Measurements from ENCODE around the gene FHL1. TPM values are rescaled to one million over a fixed set of nuclear protein-coding genes. Genes with fewer than 3 reads are reported as not detected.

Gene FHL1
- total RNA-seq, 1 experiment from 2014 or later: 0.73 TPM

GRCh38 chrX:136185401-136186022, 38.2 kb downstream of the FHL1 start:
- H3K9me3 Mint-ChIP-seq (ENCODE audit: low read depth, unreplicated experiment): no peaks in the 10 kb centered on the region
- no peaks in the 10 kb centered on the region for H3K27me3 Mint-ChIP-seq (ENCODE audit: unreplicated experiment)
- H3K27ac Mint-ChIP-seq (ENCODE audit: unreplicated experiment): no peak overlapping the region
- H3K4me1 Mint-ChIP-seq (ENCODE audit: low read depth, unreplicated experiment): no peaks in the 10 kb centered on the region
- H3K4me3 Mint-ChIP-seq (ENCODE audit: low read depth, unreplicated experiment): no peak overlapping the region
- H3K36me3 Mint-ChIP-seq (ENCODE audit: insufficient read depth, unreplicated experiment): no peaks in the 10 kb centered on the region
- CTCF ChIA-PET: no interaction called here
- no peak for DNase-seq
- TF ChIP-seq, protein P1, sequence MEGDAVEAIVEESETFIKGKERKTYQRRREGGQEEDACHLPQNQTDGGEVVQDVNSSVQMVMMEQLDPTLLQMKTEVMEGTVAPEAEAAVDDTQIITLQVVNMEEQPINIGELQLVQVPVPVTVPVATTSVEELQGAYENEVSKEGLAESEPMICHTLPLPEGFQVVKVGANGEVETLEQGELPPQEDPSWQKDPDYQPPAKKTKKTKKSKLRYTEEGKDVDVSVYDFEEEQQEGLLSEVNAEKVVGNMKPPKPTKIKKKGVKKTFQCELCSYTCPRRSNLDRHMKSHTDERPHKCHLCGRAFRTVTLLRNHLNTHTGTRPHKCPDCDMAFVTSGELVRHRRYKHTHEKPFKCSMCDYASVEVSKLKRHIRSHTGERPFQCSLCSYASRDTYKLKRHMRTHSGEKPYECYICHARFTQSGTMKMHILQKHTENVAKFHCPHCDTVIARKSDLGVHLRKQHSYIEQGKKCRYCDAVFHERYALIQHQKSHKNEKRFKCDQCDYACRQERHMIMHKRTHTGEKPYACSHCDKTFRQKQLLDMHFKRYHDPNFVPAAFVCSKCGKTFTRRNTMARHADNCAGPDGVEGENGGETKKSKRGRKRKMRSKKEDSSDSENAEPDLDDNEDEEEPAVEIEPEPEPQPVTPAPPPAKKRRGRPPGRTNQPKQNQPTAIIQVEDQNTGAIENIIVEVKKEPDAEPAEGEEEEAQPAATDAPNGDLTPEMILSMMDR (IDR thresholded peaks at IDR 0.05; ENCODE audit: unreplicated experiment): no peak
- BruUV-seq (replicated peaks): no TSS peak
- intact Hi-C loops (cut with micrococcal nuclease; ENCODE audit: unreplicated experiment): no loop called here

- H3K36me3 Mint-ChIP-seq (ENCODE audit: insufficient read depth, unreplicated experiment): no peaks in the 10 kb centered on the region
- TF ChIP-seq, protein P1 (IDR thresholded peaks at IDR 0.05; ENCODE audit: unreplicated experiment): no peak
- H3K27me3 Mint-ChIP-seq (ENCODE audit: unreplicated experiment): no peaks in the 10 kb centered on the region
- H3K4me3 Mint-ChIP-seq (ENCODE audit: low read depth, unreplicated experiment): no peak overlapping the region
- no TSS peak for BruUV-seq (replicated peaks)
- no peak for DNase-seq
- no peaks in the 10 kb centered on the region for H3K9me3 Mint-ChIP-seq (ENCODE audit: low read depth, unreplicated experiment)
- no peak overlapping the region for H3K27ac Mint-ChIP-seq (ENCODE audit: unreplicated experiment)
- CTCF ChIA-PET: interaction anchor here (0.7 kb wide), 1 partner anchor 654 kb away, joined by 3 read pairs; no protein-coding TSS in a partner anchor
- no peaks in the 10 kb centered on the region for H3K4me1 Mint-ChIP-seq (ENCODE audit: low read depth, unreplicated experiment)
- intact Hi-C loops (cut with micrococcal nuclease; ENCODE audit: unreplicated experiment): no loop called here
Observed at GRCh38 chrX:136186023-136186413, 38.7 kb downstream of the FHL1 start.

DNA sequence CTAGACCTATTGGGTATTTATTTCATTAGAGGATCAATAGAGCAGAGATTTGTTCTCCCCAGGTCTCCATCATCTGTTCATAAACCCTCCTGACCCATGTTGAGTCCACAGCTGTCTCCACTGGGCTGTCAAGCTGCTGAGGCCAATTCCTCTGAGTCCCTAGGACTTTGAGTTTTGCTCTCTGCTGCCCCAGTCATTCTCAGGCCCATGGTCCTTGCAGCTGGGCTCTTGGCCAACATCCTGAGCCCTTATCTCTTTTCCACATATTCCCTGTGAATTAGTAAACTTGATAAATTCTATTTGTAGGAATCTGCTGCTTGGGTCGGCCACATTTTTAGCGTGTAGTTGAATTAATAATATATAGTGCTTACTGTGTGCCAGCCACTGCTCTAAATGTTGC, 41.9 kb downstream of the FHL1 start:
- TF ChIP-seq, protein P1 (IDR thresholded peaks at IDR 0.05; ENCODE audit: unreplicated experiment): no peak
- DNase-seq: no peak
- Mint-ChIP-seq H3K27me3 (ENCODE audit: unreplicated experiment) (no peaks in the 10 kb centered on the region), H3K9me3 (ENCODE audit: low read depth, unreplicated experiment) (no peaks in the 10 kb centered on the region), H3K36me3 (ENCODE audit: insufficient read depth, unreplicated experiment) (no peaks in the 10 kb centered on the region), H3K4me3 (ENCODE audit: low read depth, unreplicated experiment) (no peak overlapping the region), H3K4me1 (ENCODE audit: low read depth, unreplicated experiment) (peaks cover 12% of the 10 kb centered on the region), H3K27ac (ENCODE audit: unreplicated experiment) (no peak overlapping the region)
- intact Hi-C loops (cut with micrococcal nuclease; ENCODE audit: unreplicated experiment): no loop called here
- CTCF ChIA-PET: no interaction called here
- BruUV-seq (replicated peaks): no TSS peak

DNA sequence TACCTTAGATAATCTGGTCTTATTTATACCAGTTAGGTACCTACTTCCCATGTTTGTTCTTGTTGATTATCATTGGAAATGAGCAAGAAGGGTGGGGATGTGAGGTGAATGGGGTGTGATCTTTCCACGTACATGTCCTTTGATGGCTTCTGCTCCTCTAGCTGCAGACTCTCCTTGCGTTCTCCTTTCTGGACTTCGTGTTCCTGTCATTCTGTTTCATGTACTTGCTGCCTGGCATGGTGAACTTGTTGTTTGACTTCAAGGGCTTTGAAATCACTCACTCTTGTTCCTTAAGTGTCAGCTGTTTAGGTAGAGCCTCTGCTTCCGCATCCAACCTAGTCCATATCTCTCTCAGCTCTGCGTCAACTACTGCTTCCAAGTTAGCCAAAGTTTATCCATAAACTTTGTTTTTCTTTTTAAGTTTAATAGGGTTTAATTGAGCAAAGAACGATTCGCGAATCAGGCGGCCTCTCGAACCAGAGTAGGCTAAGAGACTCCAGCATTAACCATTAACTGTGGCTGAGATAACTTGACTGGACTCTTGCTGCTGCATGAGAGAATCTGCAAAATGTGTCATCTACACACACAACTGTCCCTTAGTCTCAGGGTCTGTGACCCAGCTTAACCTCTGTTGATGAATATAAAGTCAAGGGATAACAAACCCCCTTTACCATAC, 42.8 kb downstream of the FHL1 start:
- no peak for DNase-seq
- TF ChIP-seq, protein P1 (IDR thresholded peaks at IDR 0.05; ENCODE audit: unreplicated experiment): no peak
- intact Hi-C loops (cut with micrococcal nuclease; ENCODE audit: unreplicated experiment): no loop called here
- no TSS peak for BruUV-seq (replicated peaks)
- no peak overlapping the region for H3K27ac Mint-ChIP-seq (ENCODE audit: unreplicated experiment)
- H3K4me3 Mint-ChIP-seq (ENCODE audit: low read depth, unreplicated experiment): no peak overlapping the region
- no peaks in the 10 kb centered on the region for H3K9me3 Mint-ChIP-seq (ENCODE audit: low read depth, unreplicated experiment)
- no peaks in the 10 kb centered on the region for H3K27me3 Mint-ChIP-seq (ENCODE audit: unreplicated experiment)
- CTCF ChIA-PET: no interaction called here
- H3K36me3 Mint-ChIP-seq (ENCODE audit: insufficient read depth, unreplicated experiment): no peaks in the 10 kb centered on the region
- H3K4me1 Mint-ChIP-seq (ENCODE audit: low read depth, unreplicated experiment): peaks cover 14% of the 10 kb centered on the region
